Measurements from ENCODE around the gene LGALS9.

Gene LGALS9

GRCh38 chr17:27597188-27597580 lies 33.8 kb upstream of the LGALS9 start:
- no peak for DNase-seq (ENCODE audit: low read depth in 1 of 2, low spot score in 1 of 2)
- in situ Hi-C loops (cut with HindIII; ENCODE audit: low pct_unique_long_range_greater_than_20kb, low sequenced_read_pairs) = no loop called here
- no peak for TF ChIP-seq JUND (IDR thresholded peaks at IDR 0.05; ENCODE audit: low read depth)

- TF ChIP-seq JUND (IDR thresholded peaks at IDR 0.05; ENCODE audit: low read depth) = no peak
- in situ Hi-C loops (cut with HindIII; ENCODE audit: low pct_unique_long_range_greater_than_20kb, low sequenced_read_pairs) = no loop called here
- no peak for DNase-seq (ENCODE audit: low read depth in 1 of 2, low spot score in 1 of 2)
Measured at GRCh38 chr17:27597783-27598320, 33.1 kb upstream of the LGALS9 start.

- in situ Hi-C loops (cut with HindIII; ENCODE audit: low pct_unique_long_range_greater_than_20kb, low sequenced_read_pairs) = no loop called here
- DNase-seq (ENCODE audit: low read depth in 1 of 2, low spot score in 1 of 2) = no peak
Measured at GRCh38 chr17:27598337-27599050, 32.5 kb upstream of the LGALS9 start.

GRCh38 chr17:27600471-27600870 lies 30.5 kb upstream of the LGALS9 start:
- no peak for DNase-seq (ENCODE audit: low read depth in 1 of 2, low spot score in 1 of 2)
- TF ChIP-seq JUND (IDR thresholded peaks at IDR 0.05; ENCODE audit: low read depth) = no peak
- in situ Hi-C loops (cut with HindIII; ENCODE audit: low pct_unique_long_range_greater_than_20kb, low sequenced_read_pairs) = no loop called here

More at GRCh38 chr17:27598337-27599050, 32.5 kb upstream of the LGALS9 start:
- no peak for TF ChIP-seq JUND (IDR thresholded peaks at IDR 0.05; ENCODE audit: low read depth)

- in situ Hi-C loops (cut with HindIII; ENCODE audit: low pct_unique_long_range_greater_than_20kb, low sequenced_read_pairs) = no loop called here
- peak; percentile 78 to 83 for DNase-seq (ENCODE audit: low read depth in 1 of 2, low spot score in 1 of 2)
- TF ChIP-seq JUND (IDR thresholded peaks at IDR 0.05; ENCODE audit: low read depth) = no peak
Measured at GRCh38 chr17:27601069-27601974, 29.7 kb upstream of the LGALS9 start.

- no peak for DNase-seq (ENCODE audit: low read depth in 1 of 2, low spot score in 1 of 2)
- no peak for TF ChIP-seq JUND (IDR thresholded peaks at IDR 0.05; ENCODE audit: low read depth)
- in situ Hi-C loops (cut with HindIII; ENCODE audit: low pct_unique_long_range_greater_than_20kb, low sequenced_read_pairs) = no loop called here
Measured at GRCh38 chr17:27601975-27602302, 29.0 kb upstream of the LGALS9 start.

- TF ChIP-seq JUND (IDR thresholded peaks at IDR 0.05; ENCODE audit: low read depth) = no peak
- in situ Hi-C loops (cut with HindIII; ENCODE audit: low pct_unique_long_range_greater_than_20kb, low sequenced_read_pairs) = no loop called here
- DNase-seq (ENCODE audit: low read depth in 1 of 2, low spot score in 1 of 2) = peak; percentile 81 to 95
Measured at GRCh38 chr17:27602721-27603420, 28.1 kb upstream of the LGALS9 start.

- in situ Hi-C loops (cut with HindIII; ENCODE audit: low pct_unique_long_range_greater_than_20kb, low sequenced_read_pairs) = no loop called here
- no peak for TF ChIP-seq JUND (IDR thresholded peaks at IDR 0.05; ENCODE audit: low read depth)
- DNase-seq (ENCODE audit: low read depth in 1 of 2, low spot score in 1 of 2) = no peak
Measured at GRCh38 chr17:27603421-27603770, 27.6 kb upstream of the LGALS9 start.

GRCh38 chr17:27603880-27604794 lies 26.9 kb upstream of the LGALS9 start:
- in situ Hi-C loops (cut with HindIII; ENCODE audit: low pct_unique_long_range_greater_than_20kb, low sequenced_read_pairs) = no loop called here
- DNase-seq (ENCODE audit: low read depth in 1 of 2, low spot score in 1 of 2) = no peak
- TF ChIP-seq JUND (IDR thresholded peaks at IDR 0.05; ENCODE audit: low read depth) = no peak

GRCh38 chr17:27605409-27605808 lies 25.6 kb upstream of the LGALS9 start:
- in situ Hi-C loops (cut with HindIII; ENCODE audit: low pct_unique_long_range_greater_than_20kb, low sequenced_read_pairs) = no loop called here
- no peak for TF ChIP-seq JUND (IDR thresholded peaks at IDR 0.05; ENCODE audit: low read depth)
- DNase-seq (ENCODE audit: low read depth in 1 of 2, low spot score in 1 of 2) = no peak

GRCh38 chr17:27607521-27608091 lies 23.4 kb upstream of the LGALS9 start:
- DNase-seq (ENCODE audit: low read depth in 1 of 2, low spot score in 1 of 2) = no peak
- TF ChIP-seq JUND (IDR thresholded peaks at IDR 0.05; ENCODE audit: low read depth) = no peak
- in situ Hi-C loops (cut with HindIII; ENCODE audit: low pct_unique_long_range_greater_than_20kb, low sequenced_read_pairs) = no loop called here

Data from T47D (cell line).